Measurements from ENCODE around the gene KRT39. TPM values are rescaled to one million over a fixed set of nuclear protein-coding genes. Genes with fewer than 3 reads are reported as not detected.

Gene KRT39
- polyA plus RNA-seq, 1 experiment: not detected

DNA sequence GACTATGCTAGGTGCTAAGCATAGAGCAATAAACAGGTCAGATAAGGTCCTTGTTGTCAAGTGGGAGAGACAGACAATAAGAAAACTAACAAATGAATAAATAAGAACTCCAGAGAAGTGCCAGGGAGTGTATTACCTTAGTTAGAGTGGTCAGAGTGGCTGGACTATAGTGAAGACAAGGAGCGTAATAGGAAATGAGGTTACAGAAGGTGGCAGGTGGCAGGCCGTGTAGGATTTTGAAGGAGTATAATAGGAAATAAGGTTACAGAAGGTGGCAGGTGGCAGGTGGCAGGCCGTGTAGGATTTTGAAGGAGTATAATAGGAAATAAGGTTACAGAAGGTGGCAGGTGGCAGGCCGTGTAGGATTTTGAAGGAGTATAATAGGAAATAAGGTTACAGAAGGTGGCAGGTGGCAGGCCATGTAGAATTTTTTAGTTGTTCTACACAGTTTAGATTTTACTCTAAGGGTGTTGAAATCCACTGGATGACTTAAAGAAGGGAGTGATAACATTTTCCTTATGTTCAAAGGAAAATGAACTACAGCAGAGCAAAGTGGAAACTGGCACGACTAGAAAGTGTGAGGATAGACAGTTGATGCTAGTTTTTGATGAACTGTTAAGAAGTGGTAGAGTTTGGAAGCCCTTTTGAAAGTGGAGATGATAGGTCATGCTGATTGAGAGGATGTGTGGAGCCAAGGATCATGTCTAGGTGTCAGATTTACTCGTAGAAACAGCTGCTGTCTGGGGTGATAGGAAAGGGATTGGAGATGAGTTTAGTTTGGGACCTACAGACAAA, 45.8 kb upstream of the KRT39 start:
- Histone ChIP-seq H3K27me3 (ENCODE audit: control insufficient read depth, insufficient read depth, low read length) (no peaks in the 10 kb centered on the region), H3K36me3 (ENCODE audit: control insufficient read depth, insufficient read depth, low read length) (no peaks in the 10 kb centered on the region), H3K4me3 (ENCODE audit: low read depth, low read length) (no peak overlapping the region)
- no peak for DNase-seq (ENCODE audit: low read depth)
- ChIA-PET POLR2A (interaction anchor here (0.6 kb wide), 1 partner anchor 473 kb away, joined by 14 read pairs; no protein-coding TSS in a partner anchor), CTCF (interaction anchor here (2.0 kb wide), 1 partner anchor 12 kb away, joined by 7 read pairs; no protein-coding TSS in a partner anchor)
- TF ChIP-seq, protein P1, sequence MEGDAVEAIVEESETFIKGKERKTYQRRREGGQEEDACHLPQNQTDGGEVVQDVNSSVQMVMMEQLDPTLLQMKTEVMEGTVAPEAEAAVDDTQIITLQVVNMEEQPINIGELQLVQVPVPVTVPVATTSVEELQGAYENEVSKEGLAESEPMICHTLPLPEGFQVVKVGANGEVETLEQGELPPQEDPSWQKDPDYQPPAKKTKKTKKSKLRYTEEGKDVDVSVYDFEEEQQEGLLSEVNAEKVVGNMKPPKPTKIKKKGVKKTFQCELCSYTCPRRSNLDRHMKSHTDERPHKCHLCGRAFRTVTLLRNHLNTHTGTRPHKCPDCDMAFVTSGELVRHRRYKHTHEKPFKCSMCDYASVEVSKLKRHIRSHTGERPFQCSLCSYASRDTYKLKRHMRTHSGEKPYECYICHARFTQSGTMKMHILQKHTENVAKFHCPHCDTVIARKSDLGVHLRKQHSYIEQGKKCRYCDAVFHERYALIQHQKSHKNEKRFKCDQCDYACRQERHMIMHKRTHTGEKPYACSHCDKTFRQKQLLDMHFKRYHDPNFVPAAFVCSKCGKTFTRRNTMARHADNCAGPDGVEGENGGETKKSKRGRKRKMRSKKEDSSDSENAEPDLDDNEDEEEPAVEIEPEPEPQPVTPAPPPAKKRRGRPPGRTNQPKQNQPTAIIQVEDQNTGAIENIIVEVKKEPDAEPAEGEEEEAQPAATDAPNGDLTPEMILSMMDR (IDR thresholded peaks at IDR 0.05; ENCODE audit: insufficient read depth, low read depth, low read length): no peak

GRCh38 chr17:41010441-41010840, 43.7 kb upstream of the KRT39 start:
- ChIA-PET POLR2A (no interaction called here), CTCF (no interaction called here)
- Histone ChIP-seq H3K36me3 (ENCODE audit: control insufficient read depth, insufficient read depth, low read length) (no peaks in the 10 kb centered on the region), H3K27me3 (ENCODE audit: control insufficient read depth, insufficient read depth, low read length) (no peaks in the 10 kb centered on the region), H3K4me3 (ENCODE audit: low read depth, low read length) (no peak overlapping the region)
- TF ChIP-seq, protein P1 (IDR thresholded peaks at IDR 0.05; ENCODE audit: insufficient read depth, low read depth, low read length): no peak
- DNase-seq (ENCODE audit: low read depth): no peak

- TF ChIP-seq, protein P1 (IDR thresholded peaks at IDR 0.05; ENCODE audit: insufficient read depth, low read depth, low read length): no peak
- Histone ChIP-seq H3K4me3 (ENCODE audit: low read depth, low read length) (no peak overlapping the region), H3K27me3 (ENCODE audit: control insufficient read depth, insufficient read depth, low read length) (no peaks in the 10 kb centered on the region), H3K36me3 (ENCODE audit: control insufficient read depth, insufficient read depth, low read length) (no peaks in the 10 kb centered on the region)
- ChIA-PET POLR2A (no interaction called here), CTCF (no interaction called here)
- no peak for DNase-seq (ENCODE audit: low read depth)
Observed at GRCh38 chr17:41009936-41010335, 43.2 kb upstream of the KRT39 start.

GRCh38 chr17:41009301-41009760, 42.6 kb upstream of the KRT39 start:
- DNase-seq (ENCODE audit: low read depth): no peak
- Histone ChIP-seq H3K27me3 (ENCODE audit: control insufficient read depth, insufficient read depth, low read length) (no peaks in the 10 kb centered on the region), H3K4me3 (ENCODE audit: low read depth, low read length) (no peak overlapping the region), H3K36me3 (ENCODE audit: control insufficient read depth, insufficient read depth, low read length) (no peaks in the 10 kb centered on the region)
- ChIA-PET CTCF (no interaction called here), POLR2A (no interaction called here)
- TF ChIP-seq, protein P1 (IDR thresholded peaks at IDR 0.05; ENCODE audit: insufficient read depth, low read depth, low read length): no peak

GRCh38 chr17:41008811-41009210, 42.1 kb upstream of the KRT39 start, which contains the start of gene KRTAP3-1:
Gene KRTAP3-1 (minus strand): TSS chr17:41009128. CDS start chr17:41009074, 54 bp downstream.
- H3K27me3 ChIP-seq (ENCODE audit: control insufficient read depth, insufficient read depth, low read length): no peaks in the 10 kb centered on the region
- no peaks in the 10 kb centered on the region for H3K36me3 ChIP-seq (ENCODE audit: control insufficient read depth, insufficient read depth, low read length)
- no peak within 1 kb of the TSS for H3K4me3 ChIP-seq (ENCODE audit: low read depth, low read length)
- TF ChIP-seq, protein P1 (IDR thresholded peaks at IDR 0.05; ENCODE audit: insufficient read depth, low read depth, low read length): no peak
- no peak for DNase-seq (ENCODE audit: low read depth)
- POLR2A ChIA-PET: no interaction called here
- CTCF ChIA-PET: no interaction called here
